Measurements from ENCODE around the gene TMED1. TPM values are rescaled to one million over a fixed set of nuclear protein-coding genes. Genes with fewer than 3 reads are reported as not detected.
"Not testable (repeated sequence)": the region's sequence is repeated elsewhere in the genome, so short reads cannot be mapped to it uniquely, and the experiment has no call there.

Gene TMED1
- total RNA-seq, 3 donors from 2014 or later = 27.2 to 51.2 (median 42.4) TPM

- H3K27ac ChIP-seq = no peak overlapping the region
- no peak for DNase-seq (ENCODE audit: low spot score in 2 of 2)
- peaks cover 0 to 7% of the 10 kb centered on the region in 2 donors for H3K9me3 ChIP-seq
- intact Hi-C loops (cut with DNase I; ENCODE audit: low total_unique reads) = no loop called here
- H3K4me1 ChIP-seq = no peaks in the 10 kb centered on the region
- H3K27me3 ChIP-seq = no peaks in the 10 kb centered on the region
- no peak overlapping the region for H3K4me3 ChIP-seq
- TF ChIP-seq CTCF (IDR thresholded peaks at IDR 0.05) (no peak), POLR2A (IDR thresholded peaks at IDR 0.05) (no peak), POLR2AphosphoS5 (IDR thresholded peaks at IDR 0.05) (no peak)
- H3K36me3 ChIP-seq = no peaks in the 10 kb centered on the region
Observed at GRCh38 chr19:10839114-10840050, 3.4 kb upstream of the TMED1 start.

- no peaks in the 10 kb centered on the region for H3K36me3 ChIP-seq
- H3K4me3 ChIP-seq = no peak overlapping the region
- no peak for TF ChIP-seq POLR2A (IDR thresholded peaks at IDR 0.05)
- TF ChIP-seq POLR2AphosphoS5 (IDR thresholded peaks at IDR 0.05) = no peak
- TF ChIP-seq CTCF (IDR thresholded peaks at IDR 0.05) = no peak
- no peak overlapping the region for H3K27ac ChIP-seq
- H3K27me3 ChIP-seq = no peaks in the 10 kb centered on the region
- intact Hi-C loops (cut with DNase I; ENCODE audit: low total_unique reads) = no loop called here
- H3K9me3 ChIP-seq = peaks cover 0 to 7% of the 10 kb centered on the region in 2 donors
- DNase-seq (ENCODE audit: low spot score in 2 of 2) = no peak
- H3K4me1 ChIP-seq = no peaks in the 10 kb centered on the region
Observed at GRCh38 chr19:10838377-10838776, 2.4 kb upstream of the TMED1 start.

GRCh38 chr19:10837649-10838048 is 1.6 kb upstream of the TMED1 start:
- intact Hi-C loops (cut with DNase I; ENCODE audit: low total_unique reads) = not testable (repeated sequence)

GRCh38 chr19:10836479-10837330 is 693 bp upstream of the TMED1 start:
- Histone ChIP-seq H3K36me3 (no peaks in the 10 kb centered on the region), H3K4me1 (no peaks in the 10 kb centered on the region), H3K27me3 (no peaks in the 10 kb centered on the region), H3K4me3 (peak overlapping the region; percentile 58 to 95 (median 65)), H3K27ac (peak overlapping the region; percentile 97 to 100), H3K9me3 (peaks cover 0 to 7% of the 10 kb centered on the region in 2 donors)
- peak in 1 of 2 donors; percentile 76 for DNase-seq (ENCODE audit: low spot score in 2 of 2)
- intact Hi-C loops (cut with DNase I; ENCODE audit: low total_unique reads) = no loop called here
- TF ChIP-seq POLR2AphosphoS5 (IDR thresholded peaks at IDR 0.05) (peak in 2 of 3 donors; percentile 26 to 35), CTCF (IDR thresholded peaks at IDR 0.05) (no peak)

More at GRCh38 chr19:10837649-10838048, 1.6 kb upstream of the TMED1 start:
- H3K9me3 ChIP-seq; H3K4me1 ChIP-seq; DNase-seq (ENCODE audit: low spot score in 2 of 2); H3K36me3 ChIP-seq; H3K4me3 ChIP-seq; H3K27me3 ChIP-seq; H3K27ac ChIP-seq: not testable (repeated sequence)

GRCh38 chr19:10835089-10835753 is 791 bp downstream of the TMED1 start:
- Histone ChIP-seq H3K36me3 (no peaks in the 10 kb centered on the region), H3K9me3 (peaks cover 0 to 7% of the 10 kb centered on the region in 2 donors), H3K4me3 (peak overlapping the region; percentile 58 to 95 (median 65)), H3K4me1 (no peaks in the 10 kb centered on the region), H3K27ac (peak overlapping the region; percentile 97 to 100), H3K27me3 (no peaks in the 10 kb centered on the region)
- peak in 1 of 2 donors; percentile 27 for DNase-seq (ENCODE audit: low spot score in 2 of 2)
- TF ChIP-seq POLR2A (IDR thresholded peaks at IDR 0.05) (no peak), CTCF (IDR thresholded peaks at IDR 0.05) (no peak), POLR2AphosphoS5 (IDR thresholded peaks at IDR 0.05) (no peak)
- intact Hi-C loops (cut with DNase I; ENCODE audit: low total_unique reads) = no loop called here

All from breast epithelium (tissue), 4 donors.